ENCODE results near the gene CMBL. TPM values are rescaled to one million over a fixed set of nuclear protein-coding genes. Genes with fewer than 3 reads are reported as not detected.

CMBL gene
- total RNA-seq, 1 experiment from 2014 or later, result 12.6 TPM

GRCh38 chr5:10228288-10228687 lies 79.4 kb downstream of the CMBL start:
- Histone ChIP-seq H3K27me3 (ENCODE audit: insufficient read depth, low read length) (no peaks in the 10 kb centered on the region), H2BK15ac (ENCODE audit: low read depth, low read length) (no peak overlapping the region), H4K8ac (replicated peaks; ENCODE audit: insufficient read length, low read depth, low read length) (no peak overlapping the region), H4K20me1 (ENCODE audit: control insufficient read depth, insufficient read depth, insufficient read length) (no peaks in the 10 kb centered on the region), H3K4me1 (ENCODE audit: insufficient read depth, low read length) (no peaks in the 10 kb centered on the region), H2BK20ac (ENCODE audit: low read depth, low read length, poor library complexity, severe bottlenecking) (no peak overlapping the region), H3K23ac (ENCODE audit: insufficient read length, low read depth, low read length) (no peak overlapping the region), H3K9me3 (ENCODE audit: control insufficient read depth, low read depth, low read length) (no peaks in the 10 kb centered on the region), H3K79me2 (ENCODE audit: insufficient read depth, low read length) (no peaks in the 10 kb centered on the region), H2BK120ac (ENCODE audit: low read depth, low read length, poor library complexity, severe bottlenecking) (no peak overlapping the region), H3K23me2 (ENCODE audit: insufficient read length, low read depth, low read length, poor library complexity, severe bottlenecking) (no peaks in the 10 kb centered on the region), H3K14ac (ENCODE audit: insufficient read depth, low read length) (no peak overlapping the region), H2AFZ (ENCODE audit: low read length) (no peak overlapping the region), H2BK12ac (ENCODE audit: insufficient read length, low read depth, low read length) (no peak overlapping the region), H3T11ph (ENCODE audit: low read length) (no peak overlapping the region), H3K56ac (ENCODE audit: insufficient read length, low read depth, low read length) (no peak overlapping the region), H3K18ac (ENCODE audit: insufficient read length, low read depth, low read length) (no peak overlapping the region), H2BK5ac (ENCODE audit: insufficient read length, low read length) (no peak overlapping the region), H2AK5ac (ENCODE audit: insufficient read length, low read length) (no peak overlapping the region), H4K5ac (ENCODE audit: insufficient read length, low read depth, low read length) (no peak overlapping the region), H3K27ac (ENCODE audit: insufficient read length, low read depth, low read length) (no peak overlapping the region), H4K91ac (ENCODE audit: insufficient read length, low read depth, low read length) (no peak overlapping the region), H3K4ac (ENCODE audit: low read depth, low read length) (no peak overlapping the region), H3K9ac (ENCODE audit: extremely low read depth, insufficient read length, low read length) (no peak overlapping the region), H3K79me1 (ENCODE audit: insufficient read depth, low read depth, low read length, poor library complexity, severe bottlenecking) (no peaks in the 10 kb centered on the region), H3K4me2 (ENCODE audit: insufficient read depth, insufficient read length, low read length) (no peak overlapping the region)
- WGBS (ENCODE audit: extremely low coverage, insufficient read length, low lambda C conversion rate), result no CpG with 5 or more reads among the region's 1 CpG
- Mint-ChIP-seq H3K9me3 (peaks cover 18 to 22% of the 10 kb centered on the region in 2 experiments), H3K27ac (no peak overlapping the region), H3K36me3 (ENCODE audit: insufficient read depth in 1 of 3, low read depth in 3 of 3) (peaks cover 27 to 30% (median 30%) of the 10 kb centered on the region in 3 experiments), H3K27me3 (ENCODE audit: low read depth) (no peaks in the 10 kb centered on the region), H3K4me1 (peaks cover 1% of the 10 kb centered on the region in 2 experiments), H3K4me3 (no peak overlapping the region)
- DNase-seq, result no peak
- TF ChIP-seq CTCF (conservative IDR thresholded peaks at IDR 0.05), result no peak

Other genes with a start within 250 kb of the CMBL start
- gene ATPSCKMT, start 58.0 kb downstream of the CMBL start, total RNA-seq (2021), result 10.5 and 11.0 TPM in 2 replicates
- gene CCT5, start 57.6 kb downstream of the CMBL start, total RNA-seq (2021), result 530 and 532 TPM in 2 replicates
- 114 and 118 TPM in 2 replicates for gene MARCHF6, start 45.8 kb upstream of the CMBL start, total RNA-seq (2021)
- gene ROPN1L, start 134.0 kb upstream of the CMBL start, total RNA-seq (2021), result 0.37 TPM in 1 of 2 replicates, not detected in the other